Measurements from ENCODE around the gene ELMO3.

The ELMO3 gene

GRCh38 chr16:67206838-67207248 is 7.9 kb downstream of the ELMO3 start:
- intact Hi-C loops (cut with DNase I) = no loop called here
- no peak for DNase-seq

DNA sequence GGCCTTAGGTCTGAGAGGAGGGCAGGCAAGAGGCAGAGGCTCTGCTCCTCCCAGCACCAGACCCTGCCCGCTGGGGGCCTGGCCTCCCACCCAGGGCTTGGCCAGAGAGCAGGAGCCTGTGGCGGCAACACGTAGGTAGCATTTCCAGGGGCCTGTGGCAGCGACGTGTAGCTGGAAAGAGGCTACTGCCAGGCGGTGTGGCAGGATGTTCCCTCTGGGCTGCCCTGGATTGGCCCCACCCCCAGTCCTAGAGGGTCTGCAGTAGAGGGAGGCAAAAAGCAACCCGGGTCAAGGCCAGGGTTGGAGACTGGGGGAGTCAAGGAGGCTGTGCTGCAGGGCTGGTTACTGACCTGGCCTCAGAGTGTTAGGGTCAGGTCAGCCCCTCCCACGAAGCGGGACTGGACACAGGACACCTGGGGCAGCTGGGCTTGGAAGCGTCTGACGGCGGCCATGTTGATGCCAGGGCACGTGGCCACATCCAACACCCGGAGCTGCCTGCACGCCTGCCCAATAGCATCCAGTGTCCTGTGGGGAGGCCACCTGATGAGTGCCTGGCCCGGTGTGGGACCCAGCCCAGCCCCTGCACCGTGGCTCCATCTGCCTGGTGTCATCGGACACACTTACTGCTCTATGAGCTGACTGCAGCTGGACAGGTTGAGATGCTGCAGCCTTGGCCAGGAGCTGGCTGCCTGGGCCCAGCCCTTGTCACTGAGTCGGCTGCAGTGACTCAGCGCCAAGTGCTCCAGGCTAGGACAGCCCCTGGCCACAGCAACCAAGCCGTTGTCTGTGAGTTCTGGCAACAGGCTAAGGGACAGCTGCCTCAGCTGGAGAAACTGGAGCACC is 8.5 kb downstream of the ELMO3 start:
- intact Hi-C loops (cut with DNase I) = no loop called here
- DNase-seq = no peak

- DNase-seq = no peak
- intact Hi-C loops (cut with DNase I) = no loop called here
These were observed 9.4 kb downstream of the ELMO3 start for GRCh38 chr16:67208154-67208896.

DNA sequence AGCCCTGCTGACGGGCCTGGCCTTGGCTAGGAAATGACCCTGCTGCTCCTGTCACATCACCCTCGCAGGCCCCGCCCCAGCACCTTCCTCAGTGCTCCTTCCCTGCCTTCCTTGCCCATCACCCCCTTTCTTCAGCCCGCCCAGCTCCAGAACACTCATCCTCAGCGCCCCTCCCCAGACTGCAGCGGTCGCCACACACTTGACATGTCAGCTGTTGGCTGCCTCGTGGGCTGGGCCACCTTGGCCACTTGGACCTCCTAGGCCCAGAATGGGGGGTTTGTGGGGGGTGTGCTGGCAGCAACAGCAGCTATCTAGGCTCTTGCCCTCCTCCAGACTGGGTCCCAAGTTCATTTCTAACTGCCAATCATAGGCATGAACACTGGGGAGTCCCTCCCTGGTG is 10.6 kb downstream of the ELMO3 start:
- no peak for DNase-seq
- intact Hi-C loops (cut with DNase I) = no loop called here

- no peak for DNase-seq
- intact Hi-C loops (cut with DNase I) = no loop called here
These were observed 11.4 kb downstream of the ELMO3 start for GRCh38 chr16:67210069-67210937.

GRCh38 chr16:67211674-67212073 is 12.7 kb downstream of the ELMO3 start:
- intact Hi-C loops (cut with DNase I) = no loop called here
- peak in 30 of 42 donors; percentile 14 to 79 (median 48) for DNase-seq

DNA sequence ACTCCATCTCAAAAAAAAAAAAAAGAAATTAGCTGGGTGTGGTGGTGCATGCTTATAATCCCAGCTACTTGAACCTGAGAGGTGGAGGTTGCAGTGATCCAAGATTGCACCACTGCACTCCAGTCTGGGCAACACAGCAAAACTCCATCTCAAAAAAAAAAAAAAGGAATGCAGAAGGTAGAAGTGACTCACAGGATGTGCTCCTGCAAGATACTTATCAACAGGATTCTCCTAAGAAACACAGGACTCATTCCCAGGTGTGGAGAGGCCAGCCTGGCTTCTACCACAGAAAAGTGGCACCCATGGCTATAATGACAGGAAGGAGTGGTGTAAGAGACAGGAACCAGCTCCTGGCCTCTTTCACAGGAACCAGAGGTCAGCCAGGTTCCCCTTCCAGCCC is 13.8 kb downstream of the ELMO3 start:
- intact Hi-C loops (cut with DNase I) = no loop called here
- DNase-seq = no peak

- intact Hi-C loops (cut with DNase I) = no loop called here
- DNase-seq = no peak
These were observed 14.5 kb downstream of the ELMO3 start for GRCh38 chr16:67213197-67214019.

DNA sequence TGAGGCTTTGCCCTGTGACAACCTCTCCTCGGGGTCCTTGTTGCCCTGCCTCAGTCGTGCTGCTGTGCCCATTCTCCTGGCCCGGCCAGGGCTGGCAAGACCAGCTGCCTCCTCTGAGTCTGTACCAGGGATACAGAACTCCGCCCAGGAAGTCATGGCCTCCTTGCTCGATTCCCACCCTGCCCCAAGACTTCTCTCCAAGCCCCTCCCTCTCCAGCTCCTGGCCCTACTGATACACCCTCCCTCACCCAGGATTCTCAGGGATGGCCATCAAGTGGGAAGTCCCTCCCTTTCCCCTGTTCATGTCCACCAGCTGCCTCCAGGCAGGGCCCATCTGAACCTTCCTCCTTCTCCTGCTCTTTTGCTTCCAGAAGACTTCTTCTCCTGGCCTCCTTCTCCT is 16.8 kb downstream of the ELMO3 start:
- DNase-seq = no peak
- intact Hi-C loops (cut with DNase I) = no loop called here

DNA sequence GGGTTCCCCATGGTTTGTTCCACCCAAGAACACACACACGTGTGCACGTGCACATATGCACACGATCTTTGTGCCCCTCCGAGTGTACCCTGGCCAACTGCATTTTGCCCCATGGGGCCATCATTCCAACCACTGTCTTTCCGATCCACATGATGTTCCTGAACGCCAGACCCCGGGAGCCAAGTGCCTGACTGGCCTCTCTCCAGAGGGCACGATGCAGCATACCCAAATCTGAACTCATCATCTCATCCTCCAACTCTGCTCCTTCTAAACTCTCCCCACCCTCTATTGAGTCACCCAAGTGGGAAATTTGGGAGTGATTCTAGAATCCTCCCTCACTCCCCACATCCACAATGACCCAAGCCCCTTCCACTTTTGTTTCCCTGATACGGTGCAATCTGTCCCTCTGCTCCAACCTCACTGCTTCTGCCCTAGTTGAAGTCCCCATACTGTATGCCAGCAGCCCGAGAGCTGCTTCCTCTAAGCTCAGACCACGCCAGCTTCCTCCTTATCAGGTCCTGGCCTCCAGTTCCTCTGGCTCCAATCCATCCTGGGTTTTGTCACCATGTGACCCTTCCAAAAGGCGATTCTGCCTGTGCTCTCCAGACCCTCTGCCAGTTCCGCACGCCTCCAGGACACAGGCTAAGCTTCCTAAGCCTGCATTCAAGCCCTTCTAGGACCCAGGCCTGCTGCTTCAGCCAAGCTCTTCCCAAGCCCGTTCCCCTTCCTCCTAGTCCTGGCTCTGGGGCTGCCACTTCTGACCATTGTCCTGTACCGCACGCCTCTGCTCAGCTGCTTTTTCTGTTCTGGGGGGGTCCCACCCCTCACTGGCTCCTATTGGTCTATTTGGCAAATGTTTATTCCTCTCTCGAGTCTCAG is 17.9 kb downstream of the ELMO3 start:
- intact Hi-C loops (cut with DNase I) = no loop called here
- DNase-seq = peak in 7 of 42 donors; percentile 31 to 57 (median 42)

GRCh38 chr16:67223992-67224391 is 25.1 kb downstream of the ELMO3 start:
- intact Hi-C loops (cut with DNase I) = no loop called here
- no peak for DNase-seq

DNA sequence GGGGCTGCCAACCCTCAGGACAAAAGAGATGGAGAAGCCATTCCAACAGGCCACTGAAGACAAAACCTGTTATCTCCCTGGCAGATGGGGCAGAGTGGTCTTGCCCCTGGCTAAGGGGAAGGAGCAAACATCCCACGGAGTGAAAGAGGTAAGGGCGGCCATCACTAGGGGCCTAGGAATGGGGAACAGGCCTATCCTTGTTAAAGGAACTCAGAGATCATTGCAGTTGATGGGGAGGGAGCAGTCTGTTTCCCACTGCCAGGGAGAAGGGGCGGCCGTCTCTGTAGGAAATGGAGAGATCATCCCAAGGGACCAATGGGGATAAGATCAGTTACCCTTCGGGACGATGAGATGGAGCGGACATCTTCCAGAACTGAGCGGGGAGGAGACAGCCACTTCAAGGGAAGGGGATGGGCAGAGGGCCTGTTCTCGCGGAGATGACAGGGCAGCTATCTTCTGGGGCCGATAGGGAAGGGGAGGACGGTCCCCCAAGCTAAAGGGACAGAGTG is 27.4 kb downstream of the ELMO3 start:
- intact Hi-C loops (cut with DNase I) = loop anchor here (5.0 kb wide), 1 partner anchor 34 kb away; the partner anchor contains the start of genes E2F4 and EXOC3L1
- DNase-seq = no peak

- DNase-seq = peak; percentile 92 to 99 (median 96)
- intact Hi-C loops (cut with DNase I) = loop anchor here (5.0 kb wide), 1 partner anchor 35 kb away; the partner anchor contains the start of genes E2F4 and EXOC3L1
These were observed 28.1 kb downstream of the ELMO3 start, which contains the start of gene TMEM208 for GRCh38 chr16:67226804-67227566. Gene TMEM208 (plus strand): TSS chr16:67227130. CDS start chr16:67227219, 89 bp downstream.

DNA sequence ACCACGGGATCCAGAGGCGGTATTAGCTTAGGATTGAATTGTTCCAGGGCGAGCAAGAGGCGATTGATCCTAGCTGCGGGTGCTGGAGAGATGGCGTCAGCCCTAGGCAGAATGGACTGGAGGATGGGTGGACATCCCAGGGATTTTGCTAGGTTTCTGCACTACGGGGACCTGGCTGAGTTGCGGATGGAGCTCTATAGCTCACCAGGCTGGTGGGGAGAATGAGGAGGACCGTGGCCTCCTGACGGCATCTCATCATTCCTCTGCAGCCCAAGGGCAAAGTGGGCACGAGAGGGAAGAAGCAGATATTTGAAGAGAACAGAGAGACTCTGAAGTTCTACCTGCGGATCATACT is 28.6 kb downstream of the ELMO3 start:
- intact Hi-C loops (cut with DNase I) = loop anchor here (5.0 kb wide), 1 partner anchor 35 kb away; the partner anchor contains the start of genes E2F4 and EXOC3L1
- no peak for DNase-seq

GRCh38 chr16:67228034-67228785 is 29.3 kb downstream of the ELMO3 start:
- no peak for DNase-seq
- intact Hi-C loops (cut with DNase I) = loop anchor here (5.0 kb wide), 1 partner anchor 36 kb away; the partner anchor contains the start of genes E2F4 and EXOC3L1

- DNase-seq = no peak
- intact Hi-C loops (cut with DNase I) = loop anchor here (5.0 kb wide), 1 partner anchor 37 kb away; the partner anchor contains the start of genes E2F4 and EXOC3L1
These were observed 30.0 kb downstream of the ELMO3 start for GRCh38 chr16:67228905-67229304.
